ENCODE results near the gene SBK3.

The SBK3 gene

GRCh38 chr19:55554302-55554701, 9.0 kb upstream of the SBK3 start:
- H3K27ac Mint-ChIP-seq, result no peak overlapping the region
- H3K4me3 Mint-ChIP-seq, result no peak overlapping the region
- no peaks in the 10 kb centered on the region for H3K9me3 Mint-ChIP-seq
- H3K4me1 Mint-ChIP-seq (ENCODE audit: low read depth), result peaks cover 3% of the 10 kb centered on the region
- H3K36me3 Mint-ChIP-seq (ENCODE audit: low read depth), result no peaks in the 10 kb centered on the region
- no peaks in the 10 kb centered on the region for H3K27me3 Mint-ChIP-seq (ENCODE audit: low read depth)

DNA sequence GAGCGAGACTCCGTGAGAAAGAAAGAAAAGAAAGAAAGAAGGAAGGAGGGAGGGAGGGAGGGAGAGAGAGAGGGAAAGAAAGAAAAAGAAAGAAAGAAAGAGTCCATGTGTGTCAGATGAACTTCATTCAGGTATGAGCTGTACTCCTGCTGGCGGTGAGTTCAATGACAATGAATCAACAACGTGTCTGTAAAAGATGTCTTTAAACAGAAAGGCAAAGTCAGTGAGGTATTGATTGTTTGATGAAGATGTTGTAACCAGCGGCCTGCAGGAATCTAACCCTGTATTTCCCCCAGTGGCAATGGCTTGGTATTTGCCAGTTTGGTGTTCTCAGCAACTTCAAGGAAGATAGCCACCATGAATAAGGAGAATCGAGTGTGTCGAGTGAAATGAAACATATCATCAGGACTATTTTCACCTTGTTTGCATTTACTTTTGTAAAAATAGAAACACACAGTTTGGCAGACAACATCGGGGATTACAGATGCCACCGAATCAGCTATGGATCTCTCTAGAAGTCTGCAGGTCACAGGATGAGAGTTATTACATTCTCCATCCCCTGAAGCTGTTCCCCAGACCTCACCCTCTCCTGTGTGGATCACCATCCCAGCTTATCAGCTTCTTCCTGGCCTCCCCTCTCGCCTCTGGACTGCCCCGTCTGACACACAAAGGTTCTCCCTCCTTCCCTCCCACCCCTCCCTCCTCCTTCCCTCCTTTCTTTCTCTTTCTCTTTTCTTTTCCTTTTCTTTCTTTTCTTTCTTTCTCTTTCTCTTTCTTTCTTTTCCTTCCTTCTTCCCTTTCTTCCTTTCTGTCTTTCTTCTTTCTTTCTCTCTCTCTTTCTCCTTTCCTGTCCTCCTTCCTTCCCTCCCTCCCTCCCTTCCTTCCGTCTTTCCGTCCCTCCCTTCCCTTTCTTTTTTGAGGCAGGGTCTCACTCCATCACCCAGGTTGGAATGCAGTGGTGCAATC, 8.2 kb upstream of the SBK3 start:
- no peaks in the 10 kb centered on the region for H3K27me3 Mint-ChIP-seq (ENCODE audit: low read depth)
- H3K4me1 Mint-ChIP-seq (ENCODE audit: low read depth), result peaks cover 3% of the 10 kb centered on the region
- H3K9me3 Mint-ChIP-seq, result no peaks in the 10 kb centered on the region
- no peak overlapping the region for H3K4me3 Mint-ChIP-seq
- no peak overlapping the region for H3K27ac Mint-ChIP-seq
- H3K36me3 Mint-ChIP-seq (ENCODE audit: low read depth), result no peaks in the 10 kb centered on the region

- no peaks in the 10 kb centered on the region for H3K36me3 Mint-ChIP-seq (ENCODE audit: low read depth)
- peaks cover 5% of the 10 kb centered on the region for H3K27me3 Mint-ChIP-seq (ENCODE audit: low read depth)
- no peaks in the 10 kb centered on the region for H3K9me3 Mint-ChIP-seq
- H3K4me3 Mint-ChIP-seq, result no peak overlapping the region
- no peak overlapping the region for H3K27ac Mint-ChIP-seq
- peaks cover 3% of the 10 kb centered on the region for H3K4me1 Mint-ChIP-seq (ENCODE audit: low read depth)
These were observed 7.3 kb upstream of the SBK3 start for GRCh38 chr19:55552620-55553019.

- Mint-ChIP-seq H3K4me1 (ENCODE audit: low read depth) (peaks cover 3% of the 10 kb centered on the region), H3K9me3 (no peaks in the 10 kb centered on the region), H3K27me3 (ENCODE audit: low read depth) (peaks cover 10% of the 10 kb centered on the region), H3K36me3 (ENCODE audit: low read depth) (no peaks in the 10 kb centered on the region), H3K27ac (no peak overlapping the region), H3K4me3 (no peak overlapping the region)
These were observed 6.9 kb upstream of the SBK3 start for GRCh38 chr19:55552206-55552605.

GRCh38 chr19:55550321-55550650, 4.9 kb upstream of the SBK3 start:
- Mint-ChIP-seq H3K27ac (no peak overlapping the region), H3K36me3 (ENCODE audit: low read depth) (no peaks in the 10 kb centered on the region), H3K4me1 (ENCODE audit: low read depth) (peaks cover 3% of the 10 kb centered on the region), H3K9me3 (no peaks in the 10 kb centered on the region), H3K4me3 (no peak overlapping the region), H3K27me3 (ENCODE audit: low read depth) (peaks cover 10% of the 10 kb centered on the region)

GRCh38 chr19:55549500-55550320, 4.4 kb upstream of the SBK3 start:
- H3K27ac Mint-ChIP-seq, result no peak overlapping the region
- H3K9me3 Mint-ChIP-seq, result no peaks in the 10 kb centered on the region
- H3K4me1 Mint-ChIP-seq (ENCODE audit: low read depth), result peaks cover 3% of the 10 kb centered on the region
- no peaks in the 10 kb centered on the region for H3K36me3 Mint-ChIP-seq (ENCODE audit: low read depth)
- no peak overlapping the region for H3K4me3 Mint-ChIP-seq
- H3K27me3 Mint-ChIP-seq (ENCODE audit: low read depth), result peaks cover 10% of the 10 kb centered on the region

DNA sequence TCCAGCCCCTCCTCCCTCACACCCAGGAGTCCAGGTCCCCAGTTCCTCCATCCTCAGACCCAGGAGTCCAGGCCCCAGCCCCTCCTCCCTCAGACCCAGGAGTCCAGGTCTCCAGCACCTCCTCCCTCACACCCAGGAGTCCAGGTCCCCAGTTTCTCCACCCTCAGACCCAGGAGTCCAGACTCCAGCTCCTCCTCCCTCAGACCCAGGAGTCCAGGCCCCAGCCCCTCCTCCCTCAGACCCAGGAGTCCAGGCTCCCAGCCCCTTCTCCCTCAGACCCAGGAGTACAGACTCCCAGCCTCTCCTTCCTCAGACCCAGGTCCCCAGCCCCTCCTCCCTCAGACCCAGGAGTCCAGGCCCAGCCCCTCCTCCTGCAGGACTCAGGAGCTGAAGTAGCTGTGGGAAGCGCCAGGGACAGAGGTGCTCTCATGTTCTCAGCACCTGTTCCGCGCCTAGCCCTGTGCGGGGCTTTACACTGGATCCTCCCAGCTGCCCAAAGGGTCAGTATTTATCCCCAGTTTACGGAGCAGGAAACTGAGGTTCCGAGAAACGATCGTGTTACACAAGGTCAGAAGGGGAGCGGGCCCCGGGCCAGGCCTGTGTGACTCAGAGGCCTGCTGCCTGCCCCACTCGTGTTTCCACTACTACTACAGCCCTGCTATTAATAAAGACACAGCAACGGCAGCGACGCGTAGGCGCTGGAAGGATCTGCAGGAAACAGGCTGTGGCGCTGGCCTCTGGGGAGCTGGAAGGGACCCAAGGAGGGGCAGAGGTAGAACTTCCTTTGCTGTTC, 1.7 kb upstream of the SBK3 start:
- no peak overlapping the region for H3K4me3 Mint-ChIP-seq
- H3K27me3 Mint-ChIP-seq (ENCODE audit: low read depth), result peaks cover 10% of the 10 kb centered on the region
- H3K36me3 Mint-ChIP-seq (ENCODE audit: low read depth), result no peaks in the 10 kb centered on the region
- no peaks in the 10 kb centered on the region for H3K9me3 Mint-ChIP-seq
- no peak overlapping the region for H3K27ac Mint-ChIP-seq
- H3K4me1 Mint-ChIP-seq (ENCODE audit: low read depth), result no peaks in the 10 kb centered on the region

DNA sequence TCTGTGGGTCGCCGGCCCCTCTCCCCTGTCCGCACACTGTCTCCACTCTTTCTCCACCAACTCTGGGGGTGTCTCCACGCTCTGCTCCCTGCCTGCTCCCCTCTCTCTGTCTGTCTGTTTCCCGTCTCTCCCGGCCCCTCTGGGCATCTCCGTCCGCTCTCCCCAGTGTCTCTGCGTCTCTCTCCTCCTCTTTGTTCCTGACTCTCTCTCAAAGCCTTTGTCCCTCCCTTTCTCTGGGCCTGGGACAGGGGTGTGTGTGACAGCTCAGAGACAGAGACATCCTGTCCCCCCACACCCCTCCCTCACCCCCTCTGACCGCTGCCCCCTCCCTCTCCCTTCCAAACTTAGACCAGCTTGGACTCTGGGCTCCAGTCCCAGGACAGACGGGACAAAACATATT, 668 bp upstream of the SBK3 start:
- no peak overlapping the region for H3K27ac Mint-ChIP-seq
- no peaks in the 10 kb centered on the region for H3K9me3 Mint-ChIP-seq
- no peak overlapping the region for H3K4me3 Mint-ChIP-seq
- peaks cover 10% of the 10 kb centered on the region for H3K27me3 Mint-ChIP-seq (ENCODE audit: low read depth)
- no peaks in the 10 kb centered on the region for H3K36me3 Mint-ChIP-seq (ENCODE audit: low read depth)
- no peaks in the 10 kb centered on the region for H3K4me1 Mint-ChIP-seq (ENCODE audit: low read depth)

GRCh38 chr19:55544776-55545439, 435 bp downstream of the SBK3 start:
- no peaks in the 10 kb centered on the region for H3K4me1 Mint-ChIP-seq (ENCODE audit: low read depth)
- H3K4me3 Mint-ChIP-seq, result no peak overlapping the region
- H3K27ac Mint-ChIP-seq, result no peak overlapping the region
- H3K36me3 Mint-ChIP-seq (ENCODE audit: low read depth), result no peaks in the 10 kb centered on the region
- no peaks in the 10 kb centered on the region for H3K9me3 Mint-ChIP-seq
- peaks cover 10% of the 10 kb centered on the region for H3K27me3 Mint-ChIP-seq (ENCODE audit: low read depth)

DNA sequence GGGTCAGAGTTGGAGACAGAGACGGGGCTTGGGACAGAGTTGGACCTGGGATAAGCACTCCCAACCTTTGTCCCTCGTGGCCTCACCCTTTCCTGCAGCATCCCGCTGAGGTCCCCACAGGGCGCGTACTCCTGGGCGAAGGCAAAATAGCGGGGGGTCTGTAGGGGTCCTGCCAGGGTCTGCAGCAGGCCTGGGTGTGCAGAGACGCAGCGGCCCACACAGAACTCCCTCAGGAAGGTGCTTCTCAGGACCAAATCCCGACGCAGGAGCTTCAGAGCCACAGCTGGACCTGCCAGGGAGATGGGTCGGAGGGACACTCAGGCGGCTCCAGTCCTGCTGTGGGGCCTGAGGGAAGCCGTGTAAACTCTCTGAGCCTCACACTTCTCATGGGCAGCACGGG, 1.3 kb downstream of the SBK3 start:
- H3K27me3 Mint-ChIP-seq (ENCODE audit: low read depth), result peaks cover 10% of the 10 kb centered on the region
- no peaks in the 10 kb centered on the region for H3K36me3 Mint-ChIP-seq (ENCODE audit: low read depth)
- H3K4me3 Mint-ChIP-seq, result no peak overlapping the region
- no peaks in the 10 kb centered on the region for H3K9me3 Mint-ChIP-seq
- H3K4me1 Mint-ChIP-seq (ENCODE audit: low read depth), result no peaks in the 10 kb centered on the region
- H3K27ac Mint-ChIP-seq, result no peak overlapping the region

DNA sequence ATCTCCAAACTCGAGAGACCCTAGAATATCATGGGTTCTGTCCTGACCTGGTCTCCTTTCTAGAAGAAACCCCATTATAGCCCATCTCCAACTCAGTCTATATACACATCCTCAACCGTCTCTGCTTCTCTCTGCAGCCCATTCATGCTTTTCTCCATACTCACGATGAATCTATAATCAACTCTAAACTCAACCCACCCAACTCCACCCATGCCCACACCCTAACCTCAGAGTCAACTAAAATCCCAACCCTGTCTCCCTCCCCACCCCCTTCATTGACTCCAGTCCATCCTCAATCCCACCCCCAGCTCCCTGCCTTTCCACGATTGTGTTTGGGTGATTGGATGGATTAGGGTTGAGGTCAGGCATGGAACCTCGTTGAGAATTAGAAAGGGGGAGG, 1.8 kb downstream of the SBK3 start:
- Mint-ChIP-seq H3K27me3 (ENCODE audit: low read depth) (peaks cover 10% of the 10 kb centered on the region), H3K9me3 (no peaks in the 10 kb centered on the region), H3K27ac (no peak overlapping the region), H3K4me3 (no peak overlapping the region), H3K36me3 (ENCODE audit: low read depth) (no peaks in the 10 kb centered on the region), H3K4me1 (ENCODE audit: low read depth) (no peaks in the 10 kb centered on the region)

DNA sequence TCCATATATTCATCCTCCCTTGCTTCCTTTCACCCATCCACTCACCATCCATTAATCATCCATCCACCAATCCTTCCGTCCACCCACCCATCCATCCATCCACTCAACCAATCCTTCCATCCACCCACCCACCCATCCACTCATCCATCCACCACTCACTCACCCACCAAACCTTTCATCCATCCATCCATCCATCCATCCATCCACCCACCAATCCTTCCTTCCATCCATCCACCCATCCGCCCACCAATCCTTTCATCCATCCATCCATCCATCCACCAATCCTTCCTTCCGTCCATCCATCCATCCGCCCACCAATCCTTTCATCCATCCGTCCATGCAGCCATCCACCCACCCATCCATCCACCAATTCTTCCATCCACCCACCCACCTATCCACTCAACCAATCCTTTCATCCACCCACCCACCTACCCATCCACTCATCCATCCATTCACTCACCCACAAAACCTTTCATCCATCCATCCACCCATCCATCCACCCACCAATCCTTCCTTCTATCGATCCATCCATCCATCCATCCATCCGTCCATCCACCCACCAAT, 3.0 kb downstream of the SBK3 start:
- H3K9me3 Mint-ChIP-seq, result no peaks in the 10 kb centered on the region
- H3K36me3 Mint-ChIP-seq (ENCODE audit: low read depth), result no peaks in the 10 kb centered on the region
- no peak overlapping the region for H3K4me3 Mint-ChIP-seq
- H3K27ac Mint-ChIP-seq, result no peak overlapping the region
- H3K27me3 Mint-ChIP-seq (ENCODE audit: low read depth), result peaks cover 2% of the 10 kb centered on the region
- no peaks in the 10 kb centered on the region for H3K4me1 Mint-ChIP-seq (ENCODE audit: low read depth)

GRCh38 chr19:55541091-55541490, 4.3 kb downstream of the SBK3 start:
- H3K36me3 Mint-ChIP-seq (ENCODE audit: low read depth), result no peaks in the 10 kb centered on the region
- H3K4me1 Mint-ChIP-seq (ENCODE audit: low read depth), result no peaks in the 10 kb centered on the region
- no peaks in the 10 kb centered on the region for H3K9me3 Mint-ChIP-seq

GRCh38 chr19:55540619-55541018, 4.7 kb downstream of the SBK3 start:
- Mint-ChIP-seq H3K27ac (no peak overlapping the region), H3K36me3 (ENCODE audit: low read depth) (no peaks in the 10 kb centered on the region), H3K9me3 (no peaks in the 10 kb centered on the region), H3K4me3 (no peak overlapping the region), H3K4me1 (ENCODE audit: low read depth) (no peaks in the 10 kb centered on the region), H3K27me3 (ENCODE audit: low read depth) (no peaks in the 10 kb centered on the region)

More at GRCh38 chr19:55541091-55541490, 4.3 kb downstream of the SBK3 start:
- Mint-ChIP-seq H3K27ac (no peak overlapping the region), H3K4me3 (no peak overlapping the region), H3K27me3 (ENCODE audit: low read depth) (no peaks in the 10 kb centered on the region)

Data from T-helper 1 cell treated with Interleukin-12 subunit alpha and Interleukin-12 subunit beta and Interleukin-4 antibody, amounts not matched to agents 30 μg/mL and 1 μg/mL, for 36 hours (primary cell).